Esophagus squamous epithelium (tissue), 5 donors: Measurements from ENCODE around the gene ENPP3. TPM values are rescaled to one million over a fixed set of nuclear protein-coding genes. Genes with fewer than 3 reads are reported as not detected.
A peak's percentile ranks its signal among the peaks of the same experiment; 100 is the strongest.

Source experiments
- DNase-seq: peaks from one replicate; lab custom pipeline; 2025; lab: John Stamatoyannopoulos, UW
- H3K27ac ChIP-seq, 4 donors: fragments of 200-600 bp; sonication (generic); one replicate each; pipeline ENCODE4 v1.5.1; 2016 to 2019; ENCODE audit warnings: mild to moderate bottlenecking in 1 of 4
- H3K27me3 ChIP-seq, 4 donors: fragments of 200-600 bp; sonication (generic); 1 replicate in 3 of 4; 2 replicates in 1 of 4; pipeline versions ENCODE4 v1.5.1 to v1.6.0; 2017 to 2021; ENCODE audit warnings: antibody characterized with exemption in 1 of 4
- H3K36me3 ChIP-seq, 3 donors: fragments of 200-600 bp; sonication (generic); one replicate each; pipeline ENCODE4 v1.5.1; 2016 to 2019
- H3K4me1 ChIP-seq, 3 donors: fragments of 200-600 bp; sonication (generic); one replicate each; pipeline ENCODE4 v1.5.1; 2017 to 2019
- H3K4me3 ChIP-seq, 4 donors: fragments of 200-600 bp; sonication (generic); 1 replicate in 3 of 4; 2 replicates in 1 of 4; pipeline ENCODE4 v1.5.1; 2016 to 2019; ENCODE audit warnings: mild to moderate bottlenecking in 2 of 4, moderate library complexity in 1 of 4
- H3K9me3 ChIP-seq, 3 donors: fragments of 200-600 bp; sonication (generic); one replicate each; pipeline ENCODE4 v1.5.1; 2016 to 2019
- POLR2A ChIP-seq, 4 donors: fragments of 450-650 bp; IDR thresholded peaks; one replicate each; pipeline ENCODE4 v1.6.1; 2017; ENCODE audit warnings: antibody characterized with exemption in 4 of 4, mild to moderate bottlenecking in 4 of 4, moderate library complexity in 3 of 4
- WGBS, 2 donors: methylation state at CpG; one replicate each; pipeline ENCODE4 v1.1.5; 2018; 5-methylcytosine and 5-hydroxymethylcytosine counted together
- intact Hi-C: fragments of 100-400 bp; cut with DNase I; formaldehyde crosslinking; loops from one replicate; pipeline ENCODE4 v1.15.0; 2022
- total RNA-seq, 4 donors: library from RNA; depleted of rRNA; stranded (reverse); fragments of >200 nt; gene quantifications; one replicate each; pipeline ENCODE4 v1.1.0, GENCODE V29; 2016
- TF ChIP-seq, protein P1 (sequence below), 6 experiments: fragments of 450-650 bp in 4 of 6; fragments of 200-600 bp in 2 of 6; sonication (generic) in 2 of 6; IDR thresholded peaks; one replicate each; pipeline ENCODE4 v1.5.1; 2016 to 2019; ENCODE audit warnings: antibody characterized with exemption in 6 of 6, mild to moderate bottlenecking in 4 of 6, moderate library complexity in 4 of 6
- donor health status: DM: yes; HTN: yes; CAD: no.

Gene ENPP3
- total RNA-seq, 4 donors from 2014 or later: 0.06 to 2.3 (median 0.17) TPM

DNA sequence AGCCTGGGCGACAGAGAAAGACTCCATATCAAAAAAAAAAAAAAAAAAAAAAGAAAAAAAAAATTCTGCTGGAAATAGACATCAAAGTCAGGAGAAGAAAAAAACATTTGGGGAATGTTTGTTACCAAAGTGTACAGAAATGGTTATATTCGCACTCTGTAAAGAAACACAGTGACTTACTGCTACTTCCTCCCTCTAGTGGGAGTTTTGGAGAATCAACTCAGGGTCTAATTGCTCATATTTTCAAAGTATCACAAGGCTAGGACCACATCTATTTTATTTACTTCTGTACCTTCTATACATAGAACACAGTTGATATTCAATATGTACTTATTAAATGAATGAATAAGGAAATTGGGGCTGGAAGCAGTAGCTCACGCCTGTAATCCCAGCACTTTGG, 39.7 kb upstream of the ENPP3 start:
- no peaks in the 10 kb centered on the region for H3K9me3 ChIP-seq
- no peak overlapping the region for H3K27ac ChIP-seq
- TF ChIP-seq POLR2A (IDR thresholded peaks at IDR 0.05): no peak
- TF ChIP-seq, protein P1, sequence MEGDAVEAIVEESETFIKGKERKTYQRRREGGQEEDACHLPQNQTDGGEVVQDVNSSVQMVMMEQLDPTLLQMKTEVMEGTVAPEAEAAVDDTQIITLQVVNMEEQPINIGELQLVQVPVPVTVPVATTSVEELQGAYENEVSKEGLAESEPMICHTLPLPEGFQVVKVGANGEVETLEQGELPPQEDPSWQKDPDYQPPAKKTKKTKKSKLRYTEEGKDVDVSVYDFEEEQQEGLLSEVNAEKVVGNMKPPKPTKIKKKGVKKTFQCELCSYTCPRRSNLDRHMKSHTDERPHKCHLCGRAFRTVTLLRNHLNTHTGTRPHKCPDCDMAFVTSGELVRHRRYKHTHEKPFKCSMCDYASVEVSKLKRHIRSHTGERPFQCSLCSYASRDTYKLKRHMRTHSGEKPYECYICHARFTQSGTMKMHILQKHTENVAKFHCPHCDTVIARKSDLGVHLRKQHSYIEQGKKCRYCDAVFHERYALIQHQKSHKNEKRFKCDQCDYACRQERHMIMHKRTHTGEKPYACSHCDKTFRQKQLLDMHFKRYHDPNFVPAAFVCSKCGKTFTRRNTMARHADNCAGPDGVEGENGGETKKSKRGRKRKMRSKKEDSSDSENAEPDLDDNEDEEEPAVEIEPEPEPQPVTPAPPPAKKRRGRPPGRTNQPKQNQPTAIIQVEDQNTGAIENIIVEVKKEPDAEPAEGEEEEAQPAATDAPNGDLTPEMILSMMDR (IDR thresholded peaks at IDR 0.05): peak in 2 of 6 experiments; percentile 12 to 18
- H3K4me3 ChIP-seq: no peak overlapping the region
- WGBS, 2 donors: 96 to 97% methylated on average over 3 of the region's 3 CpGs
- intact Hi-C loops: no loop called here
- H3K4me1 ChIP-seq: no peaks in the 10 kb centered on the region
- peaks cover 0 to 100% (median 22%) of the 10 kb centered on the region in 3 donors for H3K36me3 ChIP-seq
- no peaks in the 10 kb centered on the region for H3K27me3 ChIP-seq
- no peak for DNase-seq

GRCh38 chr6:131600716-131601115, 36.4 kb upstream of the ENPP3 start:
- no peaks in the 10 kb centered on the region for H3K9me3 ChIP-seq
- whole genome bisulfite sequencing, 2 donors: 85 to 88% methylated on average over 4 of the region's 4 CpGs
- no peak overlapping the region for H3K27ac ChIP-seq
- TF ChIP-seq, protein P1 (IDR thresholded peaks at IDR 0.05): no peak
- no peak for TF ChIP-seq POLR2A (IDR thresholded peaks at IDR 0.05)
- H3K4me1 ChIP-seq: no peaks in the 10 kb centered on the region
- no peak for DNase-seq
- no peaks in the 10 kb centered on the region for H3K27me3 ChIP-seq
- H3K4me3 ChIP-seq: no peak overlapping the region
- intact Hi-C loops: no loop called here
- H3K36me3 ChIP-seq: peaks cover 0 to 100% (median 32%) of the 10 kb centered on the region in 3 donors

DNA sequence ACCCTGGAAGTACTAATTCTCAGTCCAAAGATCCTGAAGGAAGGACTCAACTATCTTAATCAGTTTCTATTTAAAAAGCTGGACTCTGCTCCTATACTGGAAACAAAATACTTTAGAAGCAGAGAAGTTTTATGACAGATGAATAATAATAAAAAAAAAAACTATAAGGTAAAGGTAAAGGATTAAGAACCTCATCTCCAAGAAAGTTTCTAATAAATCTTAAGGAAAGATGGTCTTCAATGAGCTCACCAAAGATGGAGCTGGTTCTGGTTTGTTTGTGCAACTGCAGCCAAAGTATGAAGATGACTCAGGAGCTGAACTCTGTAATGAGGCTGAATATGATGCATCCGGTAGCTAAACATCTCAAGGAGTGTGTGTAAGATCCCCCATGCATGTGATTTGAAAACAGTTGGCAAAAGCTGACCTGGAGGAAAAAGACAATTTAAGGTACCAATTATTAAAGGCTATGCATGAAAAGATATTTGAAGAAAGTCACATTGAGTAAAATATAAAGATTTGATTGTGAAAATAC, 34.3 kb upstream of the ENPP3 start:
- intact Hi-C loops: no loop called here
- 70 to 75% methylated on average over 1 of the region's 1 CpG for WGBS, 2 donors
- H3K4me1 ChIP-seq: no peaks in the 10 kb centered on the region
- no peak for DNase-seq
- H3K27ac ChIP-seq: no peak overlapping the region
- H3K27me3 ChIP-seq: no peaks in the 10 kb centered on the region
- H3K4me3 ChIP-seq: no peak overlapping the region
- no peak for TF ChIP-seq POLR2A (IDR thresholded peaks at IDR 0.05)
- TF ChIP-seq, protein P1 (IDR thresholded peaks at IDR 0.05): no peak
- peaks cover 0 to 100% (median 41%) of the 10 kb centered on the region in 3 donors for H3K36me3 ChIP-seq
- H3K9me3 ChIP-seq: no peaks in the 10 kb centered on the region

- TF ChIP-seq, protein P1 (IDR thresholded peaks at IDR 0.05): no peak
- no peak for TF ChIP-seq POLR2A (IDR thresholded peaks at IDR 0.05)
- peaks cover 0 to 100% (median 30%) of the 10 kb centered on the region in 3 donors for H3K36me3 ChIP-seq
- intact Hi-C loops: no loop called here
Observed at GRCh38 chr6:131613296-131613925, 23.7 kb upstream of the ENPP3 start.

GRCh38 chr6:131615275-131615674, 21.8 kb upstream of the ENPP3 start:
- H3K4me1 ChIP-seq: no peaks in the 10 kb centered on the region
- H3K36me3 ChIP-seq: peaks cover 2 to 100% (median 26%) of the 10 kb centered on the region in 3 donors
- no peak overlapping the region for H3K4me3 ChIP-seq
- H3K9me3 ChIP-seq: no peaks in the 10 kb centered on the region
- H3K27me3 ChIP-seq: no peaks in the 10 kb centered on the region
- intact Hi-C loops: no loop called here
- no peak for DNase-seq
- 90% methylated on average over 4 of the region's 4 CpGs for WGBS, 2 donors
- TF ChIP-seq POLR2A (IDR thresholded peaks at IDR 0.05): no peak
- TF ChIP-seq, protein P1 (IDR thresholded peaks at IDR 0.05): no peak
- no peak overlapping the region for H3K27ac ChIP-seq

More at GRCh38 chr6:131613296-131613925, 23.7 kb upstream of the ENPP3 start:
- WGBS, 2 donors: 87% methylated on average over 5 of the region's 5 CpGs
- Histone ChIP-seq H3K27me3 (no peaks in the 10 kb centered on the region), H3K9me3 (no peaks in the 10 kb centered on the region), H3K4me1 (no peaks in the 10 kb centered on the region), H3K4me3 (no peak overlapping the region), H3K27ac (no peak overlapping the region)
- no peak for DNase-seq
